ENCODE measurements around the gene LILRB5. TPM values are rescaled to one million over a fixed set of nuclear protein-coding genes. Genes with fewer than 3 reads are reported as not detected.

Gene LILRB5
- total and polyA plus RNA-seq, 3 donors from 2014 or later: 1.9 to 8.7 (median 4.4) TPM

DNA sequence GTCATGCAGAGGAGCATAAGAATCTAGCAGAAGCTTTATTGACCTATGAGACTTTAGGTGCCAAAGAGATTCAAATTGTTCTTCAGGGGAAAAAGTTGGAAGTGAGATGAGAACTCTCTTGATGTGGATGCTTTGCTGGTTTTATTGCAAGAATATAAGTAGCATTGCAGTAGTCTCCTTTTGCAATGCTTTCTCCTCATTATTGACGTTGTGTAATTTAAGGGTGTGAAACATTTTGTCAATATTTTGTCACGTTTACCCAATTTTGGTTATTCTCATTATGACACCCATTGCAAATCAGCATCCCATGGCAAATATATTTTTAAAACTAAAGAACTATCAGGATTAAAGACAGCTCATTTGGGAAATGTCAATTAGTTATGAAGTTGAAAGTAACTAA is 11.9 kb upstream of the LILRB5 start:
- intact Hi-C loops (cut with DNase I; ENCODE audit: low total_unique reads): no loop called here
- 62 to 80% methylated on average over 2 of the region's 2 CpGs for WGBS, 2 donors
- no peak overlapping the region for H3K4me3 ChIP-seq

DNA sequence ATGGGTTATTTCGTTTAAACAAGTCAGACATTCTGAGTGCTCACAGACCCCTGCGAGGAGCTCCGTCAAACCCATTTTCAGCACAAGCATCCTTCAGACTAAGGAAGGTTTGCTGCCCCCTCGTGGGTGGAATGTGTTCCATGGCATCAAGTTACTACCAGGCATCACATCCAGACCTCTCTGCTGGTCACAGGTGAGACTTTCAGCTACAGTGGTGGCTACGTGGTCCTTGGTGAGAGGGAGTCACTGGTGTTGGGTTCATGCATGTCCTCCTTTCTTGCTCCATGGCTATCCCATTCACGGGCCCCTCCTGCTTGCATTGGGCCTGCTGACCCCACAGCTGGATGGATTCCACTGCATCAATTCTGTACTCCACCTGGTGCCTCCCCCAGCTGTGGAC is 9.1 kb upstream of the LILRB5 start:
- no peak for TF ChIP-seq POLR2A (IDR thresholded peaks at IDR 0.05)
- TF ChIP-seq, protein P1, sequence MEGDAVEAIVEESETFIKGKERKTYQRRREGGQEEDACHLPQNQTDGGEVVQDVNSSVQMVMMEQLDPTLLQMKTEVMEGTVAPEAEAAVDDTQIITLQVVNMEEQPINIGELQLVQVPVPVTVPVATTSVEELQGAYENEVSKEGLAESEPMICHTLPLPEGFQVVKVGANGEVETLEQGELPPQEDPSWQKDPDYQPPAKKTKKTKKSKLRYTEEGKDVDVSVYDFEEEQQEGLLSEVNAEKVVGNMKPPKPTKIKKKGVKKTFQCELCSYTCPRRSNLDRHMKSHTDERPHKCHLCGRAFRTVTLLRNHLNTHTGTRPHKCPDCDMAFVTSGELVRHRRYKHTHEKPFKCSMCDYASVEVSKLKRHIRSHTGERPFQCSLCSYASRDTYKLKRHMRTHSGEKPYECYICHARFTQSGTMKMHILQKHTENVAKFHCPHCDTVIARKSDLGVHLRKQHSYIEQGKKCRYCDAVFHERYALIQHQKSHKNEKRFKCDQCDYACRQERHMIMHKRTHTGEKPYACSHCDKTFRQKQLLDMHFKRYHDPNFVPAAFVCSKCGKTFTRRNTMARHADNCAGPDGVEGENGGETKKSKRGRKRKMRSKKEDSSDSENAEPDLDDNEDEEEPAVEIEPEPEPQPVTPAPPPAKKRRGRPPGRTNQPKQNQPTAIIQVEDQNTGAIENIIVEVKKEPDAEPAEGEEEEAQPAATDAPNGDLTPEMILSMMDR (IDR thresholded peaks at IDR 0.05): peak; percentile 40 to 69 (median 52)
- Histone ChIP-seq H3K4me1 (no peaks in the 10 kb centered on the region), H3K27me3 (no peaks in the 10 kb centered on the region), H3K4me3 (no peak overlapping the region), H3K9me3 (no peaks in the 10 kb centered on the region), H3K36me3 (ENCODE audit: low read depth, missing control alignments) (no peaks in the 10 kb centered on the region), H3K27ac (no peak overlapping the region)
- DNase-seq: peak; percentile 91
- intact Hi-C loops (cut with DNase I; ENCODE audit: low total_unique reads): no loop called here
- 15 to 17% methylated on average over 5 to 6 of the region's 6 CpGs for WGBS, 2 donors

More for the DNA sequence above, 11.9 kb upstream of the LILRB5 start:
- no peak for DNase-seq
- H3K9me3 ChIP-seq: no peaks in the 10 kb centered on the region
- H3K4me1 ChIP-seq: no peaks in the 10 kb centered on the region
- TF ChIP-seq, protein P1 (IDR thresholded peaks at IDR 0.05): no peak
- no peak for TF ChIP-seq POLR2A (IDR thresholded peaks at IDR 0.05)
- H3K27me3 ChIP-seq: no peaks in the 10 kb centered on the region
- no peaks in the 10 kb centered on the region for H3K36me3 ChIP-seq (ENCODE audit: low read depth, missing control alignments)
- no peak overlapping the region for H3K27ac ChIP-seq

DNA sequence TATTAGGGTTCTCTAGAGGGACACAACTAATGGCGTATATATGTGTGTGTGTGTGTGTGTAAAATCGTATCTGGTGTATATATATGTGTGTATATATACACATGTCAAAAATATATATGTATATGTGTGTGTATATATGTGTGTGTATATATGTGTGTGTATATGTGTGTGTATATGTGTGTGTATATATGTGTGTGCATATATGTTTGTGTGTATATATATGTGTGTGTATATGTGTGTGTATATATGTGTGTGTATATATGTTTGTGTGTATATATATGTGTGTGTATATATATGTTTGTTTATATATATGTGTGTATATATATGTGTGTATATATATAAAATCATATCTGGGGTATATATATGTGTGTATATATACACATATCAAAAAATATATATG is 5.4 kb upstream of the LILRB5 start:
- 88 to 92% methylated on average over 2 of the region's 2 CpGs for WGBS, 2 donors
- no peaks in the 10 kb centered on the region for H3K27me3 ChIP-seq
- no peak overlapping the region for H3K4me3 ChIP-seq
- no peaks in the 10 kb centered on the region for H3K9me3 ChIP-seq
- H3K27ac ChIP-seq: no peak overlapping the region
- no peak for DNase-seq
- intact Hi-C loops (cut with DNase I; ENCODE audit: low total_unique reads): no loop called here
- H3K36me3 ChIP-seq (ENCODE audit: low read depth, missing control alignments): no peaks in the 10 kb centered on the region
- TF ChIP-seq, protein P1 (IDR thresholded peaks at IDR 0.05): no peak
- no peak for TF ChIP-seq POLR2A (IDR thresholded peaks at IDR 0.05)
- peaks cover 4% of the 10 kb centered on the region for H3K4me1 ChIP-seq

DNA sequence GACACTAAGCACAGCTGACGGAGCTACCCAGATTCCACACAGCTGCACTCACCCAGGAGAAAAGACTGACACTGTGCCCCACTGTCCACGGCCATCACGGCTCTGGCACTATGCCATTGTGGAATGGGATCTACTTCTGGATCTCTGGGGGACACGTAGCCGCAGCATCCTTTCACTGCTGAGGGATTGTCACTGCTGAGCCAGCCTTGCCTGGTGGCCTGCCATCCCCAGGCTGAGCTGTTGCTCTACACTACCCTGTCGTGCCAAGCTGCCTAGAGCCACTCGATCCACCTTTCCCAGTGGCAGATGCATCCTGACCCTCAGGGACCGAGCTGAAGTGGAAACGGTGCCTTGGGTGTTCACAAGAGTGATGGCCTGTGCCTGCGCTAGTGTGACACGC is 5.0 kb upstream of the LILRB5 start:
- WGBS, 2 donors: 84% methylated on average over 11 of the region's 11 CpGs
- Histone ChIP-seq H3K9me3 (no peaks in the 10 kb centered on the region), H3K36me3 (ENCODE audit: low read depth, missing control alignments) (no peaks in the 10 kb centered on the region), H3K27ac (no peak overlapping the region), H3K4me3 (no peak overlapping the region), H3K4me1 (peaks cover 4% of the 10 kb centered on the region), H3K27me3 (no peaks in the 10 kb centered on the region)
- no peak for DNase-seq
- no peak for TF ChIP-seq POLR2A (IDR thresholded peaks at IDR 0.05)
- TF ChIP-seq, protein P1 (IDR thresholded peaks at IDR 0.05): no peak
- intact Hi-C loops (cut with DNase I; ENCODE audit: low total_unique reads): no loop called here
